B cell (primary cell): Measurements from ENCODE around the gene CAV3.

Source experiments
- CTCF ChIP-seq: fragments of 200-600 bp; IDR thresholded peaks from one replicate; pipeline ENCODE4 v1.8.0; 2022; ENCODE audit warnings: antibody characterized with exemption, mild to moderate bottlenecking
- EZH2 ChIP-seq: IDR thresholded peaks from 2 replicates; pipeline ENCODE4 v1.6.1; 2012; ENCODE audit warnings: borderline replicate concordance, low read depth, mild to moderate bottlenecking, moderate library complexity, low read length; ENCODE audit not compliant: insufficient read depth, poor library complexity, severe bottlenecking

GRCh38 chr3:8729479-8729878, 4.1 kb upstream of the CAV3 start:
- TF ChIP-seq CTCF (no peak), EZH2 (no peak)
